Measurements from ENCODE around the gene NOS1AP. TPM values are rescaled to one million over a fixed set of nuclear protein-coding genes. Genes with fewer than 3 reads are reported as not detected.
A peak's percentile ranks its signal among the peaks of the same experiment; 100 is the strongest.

Gene NOS1AP
- total and polyA plus RNA-seq, 2 experiments from 2014 or later = 4.9 to 6.6 TPM

- Histone ChIP-seq H3K27me3 (no peaks in the 10 kb centered on the region), H3K9me3 (ENCODE audit: low read depth) (no peaks in the 10 kb centered on the region), H3K4me1 (ENCODE audit: low read depth) (peaks cover 26% of the 10 kb centered on the region), H3K27ac (no peak overlapping the region), H3K4me3 (no peak overlapping the region), H3K36me3 (no peaks in the 10 kb centered on the region)
- no peak for TF ChIP-seq CTCF (IDR thresholded peaks at IDR 0.05; ENCODE audit: low read depth, low read length)
- DNase-seq (ENCODE audit: low read depth in 1 of 2, low spot score in 1 of 2) = no peak
Measured at GRCh38 chr1:162147760-162148159, 78.3 kb downstream of the NOS1AP start.

- no peak for DNase-seq (ENCODE audit: low read depth in 1 of 2, low spot score in 1 of 2)
- H3K4me3 ChIP-seq = no peak overlapping the region
- H3K27ac ChIP-seq = no peak overlapping the region
- no peak for TF ChIP-seq CTCF (IDR thresholded peaks at IDR 0.05; ENCODE audit: low read depth, low read length)
- H3K4me1 ChIP-seq (ENCODE audit: low read depth) = peaks cover 19% of the 10 kb centered on the region
- no peaks in the 10 kb centered on the region for H3K27me3 ChIP-seq
- no peaks in the 10 kb centered on the region for H3K36me3 ChIP-seq
- H3K9me3 ChIP-seq (ENCODE audit: low read depth) = no peaks in the 10 kb centered on the region
Measured at GRCh38 chr1:162150112-162150511, 80.6 kb downstream of the NOS1AP start.

DNA sequence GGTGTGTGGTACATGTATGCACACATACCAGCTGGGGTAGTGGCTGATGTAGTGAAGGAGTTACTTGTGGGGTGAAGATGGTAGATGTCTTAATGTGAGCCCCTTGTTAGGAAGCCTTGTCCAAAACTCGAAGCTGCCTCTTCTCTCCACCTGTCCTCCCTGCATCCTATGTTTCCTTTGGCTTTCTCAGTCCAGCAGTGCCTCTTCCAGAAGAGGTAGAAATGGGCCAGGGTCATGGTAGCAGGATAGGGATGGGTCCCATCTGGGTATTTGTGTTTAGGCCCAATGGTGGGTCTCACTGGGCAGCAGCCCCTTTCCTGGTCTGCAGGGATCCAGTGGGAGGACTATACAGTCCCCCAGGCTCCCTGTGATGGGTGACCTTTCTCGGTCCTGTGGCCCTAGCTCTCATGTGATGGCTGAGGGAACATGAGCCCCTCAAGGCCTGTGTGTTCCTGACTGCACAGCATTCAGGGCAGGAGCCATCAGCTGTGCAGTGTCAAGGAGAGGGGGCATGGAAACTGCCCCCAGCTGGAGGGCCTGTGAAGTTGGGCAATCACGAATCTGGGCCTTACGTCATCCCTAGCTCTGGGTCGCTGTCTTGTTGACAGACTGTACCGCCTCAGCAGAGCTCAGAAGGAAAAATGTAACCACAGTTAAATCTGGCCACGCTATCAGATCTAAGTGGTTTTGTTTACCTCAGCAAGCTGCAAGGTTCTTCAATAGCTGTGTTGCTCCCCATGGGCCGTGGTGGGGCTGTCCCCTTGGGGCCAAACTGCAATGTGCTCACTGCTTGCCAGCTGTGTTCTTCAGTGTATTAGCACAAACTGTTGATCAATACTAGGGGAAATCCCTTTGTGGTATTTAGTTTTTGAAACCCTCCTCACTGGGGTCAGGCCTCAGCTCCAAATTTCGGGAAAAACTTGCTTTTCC lies 82.7 kb downstream of the NOS1AP start:
- no peak overlapping the region for H3K27ac ChIP-seq
- no peaks in the 10 kb centered on the region for H3K36me3 ChIP-seq
- DNase-seq (ENCODE audit: low read depth in 1 of 2, low spot score in 1 of 2) = peak in 1 of 2 donors; percentile 98
- H3K9me3 ChIP-seq (ENCODE audit: low read depth) = no peaks in the 10 kb centered on the region
- H3K27me3 ChIP-seq = no peaks in the 10 kb centered on the region
- TF ChIP-seq CTCF (IDR thresholded peaks at IDR 0.05; ENCODE audit: low read depth, low read length) = no peak
- peaks cover 6% of the 10 kb centered on the region for H3K4me1 ChIP-seq (ENCODE audit: low read depth)
- no peak overlapping the region for H3K4me3 ChIP-seq

GRCh38 chr1:162153374-162153773 lies 83.9 kb downstream of the NOS1AP start:
- H3K4me1 ChIP-seq (ENCODE audit: low read depth) = no peaks in the 10 kb centered on the region
- H3K27me3 ChIP-seq = no peaks in the 10 kb centered on the region
- H3K27ac ChIP-seq = no peak overlapping the region
- H3K9me3 ChIP-seq (ENCODE audit: low read depth) = no peaks in the 10 kb centered on the region
- TF ChIP-seq CTCF (IDR thresholded peaks at IDR 0.05; ENCODE audit: low read depth, low read length) = no peak
- H3K4me3 ChIP-seq = no peak overlapping the region
- H3K36me3 ChIP-seq = no peaks in the 10 kb centered on the region
- no peak for DNase-seq (ENCODE audit: low read depth in 1 of 2, low spot score in 1 of 2)

DNA sequence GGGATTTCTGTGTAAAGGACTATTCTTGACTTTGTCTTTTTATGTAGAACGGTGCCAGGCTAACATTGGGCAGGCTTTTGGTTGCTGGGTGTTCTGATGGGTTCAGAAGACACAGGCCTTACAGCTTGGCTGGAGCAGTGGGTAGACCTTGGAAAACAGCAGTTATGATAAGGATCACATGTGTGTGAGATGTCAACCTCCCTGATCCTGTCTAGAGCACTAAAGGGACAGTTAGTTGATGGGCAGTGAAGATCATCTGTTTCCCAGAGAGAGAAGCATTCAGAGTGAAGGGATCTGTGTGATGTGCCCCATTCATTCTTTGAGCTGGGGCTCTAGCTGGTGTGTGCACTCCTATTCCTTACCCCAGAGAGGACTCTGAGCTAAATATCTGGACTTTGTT lies 88.0 kb downstream of the NOS1AP start:
- no peaks in the 10 kb centered on the region for H3K27me3 ChIP-seq
- no peaks in the 10 kb centered on the region for H3K9me3 ChIP-seq (ENCODE audit: low read depth)
- H3K4me3 ChIP-seq = no peak overlapping the region
- no peak for TF ChIP-seq CTCF (IDR thresholded peaks at IDR 0.05; ENCODE audit: low read depth, low read length)
- H3K27ac ChIP-seq = no peak overlapping the region
- DNase-seq (ENCODE audit: low read depth in 1 of 2, low spot score in 1 of 2) = no peak
- H3K4me1 ChIP-seq (ENCODE audit: low read depth) = no peaks in the 10 kb centered on the region
- no peaks in the 10 kb centered on the region for H3K36me3 ChIP-seq
